GM23338 (cell line): ENCODE measurements around the gene CD300A.

Experiments used
- CREB1 ChIP-seq: fragments of 250-450 bp; sonication (Bioruptor Pico); IDR thresholded peaks from 2 replicates; pipeline ENCODE4 v1.5.0; 2020; ENCODE audit warnings: low read depth, mild to moderate bottlenecking, moderate library complexity
- ETS1 ChIP-seq: IDR thresholded peaks from 2 replicates; pipeline ENCODE4 v1.6.1; 2016; ENCODE audit warnings: antibody characterized with exemption
- EZH2 ChIP-seq: fragments of 200-600 bp; sonication (generic); IDR thresholded peaks from one replicate; pipeline ENCODE4 v1.8.0; 2017; ENCODE audit warnings: antibody characterized with exemption, mild to moderate bottlenecking, low read depth; ENCODE audit not compliant: unreplicated experiment
- EZH2phosphoT487 ChIP-seq: fragments of 200-600 bp; sonication (generic); IDR thresholded peaks from one replicate; pipeline ENCODE4 v1.8.1; 2018; ENCODE audit warnings: antibody characterized with exemption; ENCODE audit not compliant: unreplicated experiment
- JUNB ChIP-seq: IDR thresholded peaks from one replicate; pipeline ENCODE4 v1.6.1; 2016; ENCODE audit warnings: antibody characterized with exemption; ENCODE audit not compliant: unreplicated experiment
- POLR2AphosphoS5 ChIP-seq: IDR thresholded peaks from 2 replicates; pipeline ENCODE4 v1.6.1; 2016; ENCODE audit warnings: antibody characterized with exemption, low read depth
- REST ChIP-seq: IDR thresholded peaks from one replicate; pipeline ENCODE4 v1.6.1; 2018; ENCODE audit warnings: antibody characterized with exemption; ENCODE audit not compliant: unreplicated experiment
- ZNF331 ChIP-seq: fragments of 250-450 bp; sonication (Bioruptor Pico); IDR thresholded peaks from 2 replicates; pipeline ENCODE4 v1.5.0; 2020; ENCODE audit warnings: low read depth, mild to moderate bottlenecking, moderate library complexity
- TF ChIP-seq, protein P1 (sequence below), 2 experiments: fragments of 200-600 bp in 1 of 2; sonication (generic) in 1 of 2; conservative IDR thresholded peaks; 2 replicates each; pipeline versions ENCODE4 v1.5.1 to v1.6.1; 2016 to 2017; ENCODE audit warnings: antibody characterized with exemption in 2 of 2, low read depth in 2 of 2, mild to moderate bottlenecking in 2 of 2, moderate library complexity in 1 of 2

DNA sequence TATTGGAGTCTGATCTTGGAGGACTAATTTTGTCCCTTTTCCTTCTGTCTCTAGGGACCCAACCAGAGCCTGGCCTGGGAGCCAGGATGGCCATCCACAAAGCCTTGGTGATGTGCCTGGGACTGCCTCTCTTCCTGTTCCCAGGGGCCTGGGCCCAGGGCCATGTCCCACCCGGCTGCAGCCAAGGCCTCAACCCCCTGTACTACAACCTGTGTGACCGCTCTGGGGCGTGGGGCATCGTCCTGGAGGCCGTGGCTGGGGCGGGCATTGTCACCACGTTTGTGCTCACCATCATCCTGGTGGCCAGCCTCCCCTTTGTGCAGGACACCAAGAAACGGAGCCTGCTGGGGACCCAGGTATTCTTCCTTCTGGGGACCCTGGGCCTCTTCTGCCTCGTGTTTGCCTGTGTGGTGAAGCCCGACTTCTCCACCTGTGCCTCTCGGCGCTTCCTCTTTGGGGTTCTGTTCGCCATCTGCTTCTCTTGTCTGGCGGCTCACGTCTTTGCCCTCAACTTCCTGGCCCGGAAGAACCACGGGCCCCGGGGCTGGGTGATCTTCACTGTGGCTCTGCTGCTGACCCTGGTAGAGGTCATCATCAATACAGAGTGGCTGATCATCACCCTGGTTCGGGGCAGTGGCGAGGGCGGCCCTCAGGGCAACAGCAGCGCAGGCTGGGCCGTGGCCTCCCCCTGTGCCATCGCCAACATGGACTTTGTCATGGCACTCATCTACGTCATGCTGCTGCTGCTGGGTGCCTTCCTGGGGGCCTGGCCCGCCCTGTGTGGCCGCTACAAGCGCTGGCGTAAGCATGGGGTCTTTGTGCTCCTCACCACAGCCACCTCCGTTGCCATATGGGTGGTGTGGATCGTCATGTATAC, 26.5 kb upstream of the CD300A start:
- TF ChIP-seq, protein P1, sequence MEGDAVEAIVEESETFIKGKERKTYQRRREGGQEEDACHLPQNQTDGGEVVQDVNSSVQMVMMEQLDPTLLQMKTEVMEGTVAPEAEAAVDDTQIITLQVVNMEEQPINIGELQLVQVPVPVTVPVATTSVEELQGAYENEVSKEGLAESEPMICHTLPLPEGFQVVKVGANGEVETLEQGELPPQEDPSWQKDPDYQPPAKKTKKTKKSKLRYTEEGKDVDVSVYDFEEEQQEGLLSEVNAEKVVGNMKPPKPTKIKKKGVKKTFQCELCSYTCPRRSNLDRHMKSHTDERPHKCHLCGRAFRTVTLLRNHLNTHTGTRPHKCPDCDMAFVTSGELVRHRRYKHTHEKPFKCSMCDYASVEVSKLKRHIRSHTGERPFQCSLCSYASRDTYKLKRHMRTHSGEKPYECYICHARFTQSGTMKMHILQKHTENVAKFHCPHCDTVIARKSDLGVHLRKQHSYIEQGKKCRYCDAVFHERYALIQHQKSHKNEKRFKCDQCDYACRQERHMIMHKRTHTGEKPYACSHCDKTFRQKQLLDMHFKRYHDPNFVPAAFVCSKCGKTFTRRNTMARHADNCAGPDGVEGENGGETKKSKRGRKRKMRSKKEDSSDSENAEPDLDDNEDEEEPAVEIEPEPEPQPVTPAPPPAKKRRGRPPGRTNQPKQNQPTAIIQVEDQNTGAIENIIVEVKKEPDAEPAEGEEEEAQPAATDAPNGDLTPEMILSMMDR (conservative IDR thresholded peaks at IDR 0.05; ENCODE audit: low read depth in 2 of 2) = no peak
- no peak for TF ChIP-seq POLR2AphosphoS5
- no peak for TF ChIP-seq REST
- TF ChIP-seq EZH2phosphoT487 = no peak
- TF ChIP-seq EZH2 = no peak
- TF ChIP-seq ETS1 = no peak
- no peak for TF ChIP-seq CREB1 (CRISPR knock-in tag)
- TF ChIP-seq ZNF331 (CRISPR knock-in tag) = no peak
- no peak for TF ChIP-seq JUNB
